Vagina (tissue), 2 donors: ENCODE results near the gene SRSF2.

Experiments used
- CTCF ChIP-seq, 3 experiments: fragments of 450-650 bp in 2 of 3; fragments of 200-600 bp in 1 of 3; sonication (generic) in 1 of 3; IDR thresholded peaks; one replicate each; pipeline ENCODE4 v1.5.1; 2017 to 2019; ENCODE audit warnings: antibody characterized with exemption in 3 of 3, mild to moderate bottlenecking in 2 of 3, moderate library complexity in 2 of 3
- POLR2A ChIP-seq, 2 donors: fragments of 450-650 bp; IDR thresholded peaks; one replicate each; pipeline ENCODE4 v1.6.1; 2017; ENCODE audit warnings: antibody characterized with exemption in 2 of 2, mild to moderate bottlenecking in 2 of 2, moderate library complexity in 2 of 2
- POLR2AphosphoS5 ChIP-seq, 2 donors: sonication (generic); formaldehyde crosslinking; IDR thresholded peaks; one replicate each; pipeline ENCODE4 v1.9.0; 2017; ENCODE audit warnings: antibody characterized with exemption in 2 of 2, mild to moderate bottlenecking in 2 of 2, low read depth in 1 of 2; ENCODE audit not compliant: insufficient read depth in 1 of 2

DNA sequence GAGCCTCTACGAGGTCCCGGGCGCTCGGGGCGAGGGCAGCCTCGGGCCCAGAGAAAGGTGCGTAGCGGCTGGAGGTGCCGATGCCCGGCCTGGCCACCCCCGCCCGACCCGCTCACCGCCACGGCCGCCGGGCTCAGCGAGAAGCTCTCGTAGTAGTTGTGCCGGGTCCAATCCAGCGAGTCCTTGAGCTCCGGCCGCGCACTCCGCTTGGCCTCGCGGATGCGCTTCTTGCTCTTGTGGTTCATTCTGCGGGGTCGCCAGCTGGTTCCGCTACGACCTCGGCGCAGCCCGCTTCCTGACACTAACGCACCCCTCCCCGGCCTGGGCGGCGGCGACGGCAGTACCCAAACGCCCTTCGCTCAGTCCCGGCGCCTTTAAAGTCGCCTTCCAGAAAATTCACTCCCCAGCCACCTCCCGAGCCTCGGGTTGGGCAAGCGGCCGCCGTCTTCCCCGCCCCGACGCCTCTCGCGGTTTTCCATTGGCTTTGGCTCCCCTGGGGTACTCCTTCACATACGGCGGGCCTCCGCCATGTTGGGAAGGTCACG, 10.8 kb downstream of the SRSF2 start, which contains the start of gene JMJD6:
- TF ChIP-seq CTCF (IDR thresholded peaks at IDR 0.05) (no peak), POLR2AphosphoS5 (IDR thresholded peaks at IDR 0.05; ENCODE audit: insufficient read depth in 1 of 2, low read depth in 1 of 2) (peak; percentile 94 to 97), POLR2A (IDR thresholded peaks at IDR 0.05) (peak in 1 of 2 donors; percentile 94)
